AG08395 (cell line): ENCODE results near the gene CFAP107.

Source experiments
- DNase-seq: peaks from one replicate; pipeline ENCODE4 v3.0.0; 2012; ENCODE audit warnings: mixed read lengths, low spot score

The CFAP107 gene

DNA sequence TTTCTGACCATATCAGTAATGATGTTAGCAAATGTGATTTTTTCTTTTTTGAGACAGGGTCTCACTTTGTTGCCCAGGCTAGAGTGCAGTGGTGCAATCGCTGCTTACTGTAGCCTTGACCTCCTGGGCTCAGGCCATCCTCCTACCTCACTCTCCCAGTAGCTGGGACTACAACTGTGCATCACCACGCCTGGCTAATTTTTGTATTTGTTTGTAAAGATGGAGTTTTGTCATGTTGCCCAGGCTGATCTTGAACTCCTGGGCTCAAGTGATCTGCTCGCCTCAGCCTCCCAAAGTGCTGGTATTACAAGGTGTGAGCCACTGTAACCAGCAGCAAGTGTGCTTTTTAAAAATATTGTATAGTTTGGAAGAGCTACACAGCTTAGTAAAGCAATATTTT lies 4.1 kb upstream of the CFAP107 start:
- no peak for DNase-seq

DNA sequence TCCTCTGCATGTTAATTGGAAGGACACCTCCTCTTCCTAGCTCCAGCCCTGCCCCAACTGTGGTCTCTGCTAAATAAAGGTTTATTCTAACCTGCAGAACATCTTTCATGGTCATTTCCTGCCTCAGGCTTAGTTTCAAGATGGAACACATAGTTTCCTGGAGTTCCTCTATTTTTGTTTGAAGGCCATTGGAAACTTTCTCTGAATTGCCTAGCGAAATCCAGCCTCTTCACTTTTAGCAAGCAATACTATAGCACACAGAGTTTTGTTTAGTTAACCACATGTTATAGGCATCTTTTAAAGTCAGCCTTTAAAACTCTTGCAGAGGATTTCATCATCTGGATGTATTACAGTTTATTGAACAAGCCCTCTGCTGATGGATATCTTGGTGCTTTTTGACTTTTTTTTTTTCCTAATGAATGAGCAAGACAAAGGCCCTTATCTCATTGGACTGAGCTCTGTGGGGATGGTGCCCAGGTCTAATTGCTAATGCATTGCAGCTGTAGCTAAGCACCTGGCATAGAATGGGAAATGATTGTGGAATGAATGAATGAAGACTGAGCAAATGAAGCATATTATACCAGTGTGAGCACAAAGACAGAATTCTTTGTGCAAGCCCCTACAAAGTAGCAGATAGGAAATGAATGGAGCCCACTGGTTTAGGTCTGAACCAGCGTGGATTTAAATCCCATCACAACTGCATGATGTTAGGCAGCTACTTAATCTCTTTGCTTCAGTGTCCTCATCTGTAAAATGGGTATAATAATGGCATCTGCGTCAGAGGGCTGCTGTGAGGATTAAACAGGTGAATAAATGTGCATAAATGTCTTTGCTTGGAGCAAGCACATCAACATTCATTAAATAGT lies 641 bp upstream of the CFAP107 start:
- no peak for DNase-seq

DNA sequence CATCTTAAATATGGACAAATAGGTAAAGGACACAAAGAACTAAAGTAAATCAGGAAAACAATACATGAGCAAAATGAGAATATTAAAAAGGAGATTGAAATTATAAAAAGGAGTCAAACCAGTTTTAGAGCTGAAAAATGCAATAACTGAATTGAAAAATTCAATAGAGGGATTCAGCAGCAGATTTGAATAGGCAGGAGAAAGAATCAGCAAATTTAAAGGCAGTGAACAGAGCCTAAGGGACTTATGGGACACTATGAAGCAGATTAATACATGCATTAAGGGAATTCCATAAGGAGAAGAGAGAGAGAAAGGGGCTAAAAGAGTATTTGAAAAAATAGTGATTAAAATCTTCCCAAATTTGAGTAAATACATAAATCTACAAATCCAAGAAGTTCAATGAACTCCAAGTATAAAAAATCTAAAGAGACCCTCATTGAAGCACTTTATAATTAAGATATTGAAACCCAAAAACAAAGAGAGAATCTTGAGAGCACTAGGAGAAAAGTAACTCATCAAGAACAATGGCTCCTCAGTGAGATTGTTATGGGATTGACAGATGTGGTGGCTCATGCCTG lies 2.9 kb downstream of the CFAP107 start:
- DNase-seq = no peak

DNA sequence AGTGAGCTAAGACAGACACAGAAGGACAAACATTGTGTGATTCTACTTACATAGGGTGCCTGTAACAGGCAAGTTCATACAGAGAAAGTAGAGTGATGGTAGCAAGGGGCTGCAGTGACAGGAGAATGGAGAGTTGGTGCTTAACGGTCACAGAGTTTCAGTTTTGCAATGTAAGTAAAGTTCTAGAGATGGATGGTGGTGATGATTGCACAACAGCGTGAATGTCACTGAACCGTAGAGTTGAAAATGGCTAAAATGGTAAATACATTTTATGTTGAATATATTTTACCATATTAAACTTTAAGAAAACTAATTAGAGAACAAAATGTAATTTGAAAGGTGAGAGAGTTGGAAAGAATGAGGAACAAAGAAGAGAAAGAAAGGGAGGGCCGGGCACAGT lies 8.7 kb downstream of the CFAP107 start:
- no peak for DNase-seq

DNA sequence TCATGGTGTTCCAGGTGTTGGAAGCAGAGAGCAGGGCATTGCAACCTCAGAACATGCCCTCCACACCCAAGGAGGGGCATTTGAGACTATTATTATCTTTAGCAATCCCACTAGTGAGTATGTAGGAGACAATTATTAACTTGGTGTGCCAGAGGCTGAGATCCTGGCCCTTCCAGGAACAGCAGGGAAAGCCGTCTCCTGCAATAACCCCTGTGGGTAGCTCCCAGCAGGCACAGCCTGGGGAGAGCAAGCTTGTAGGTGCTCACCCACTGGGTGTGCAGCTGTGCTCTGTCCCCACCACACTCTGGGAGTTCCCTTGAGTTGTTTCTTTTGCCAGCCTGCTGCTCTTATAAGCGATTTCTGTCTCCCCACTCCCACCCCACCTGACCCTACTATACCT lies 10.3 kb downstream of the CFAP107 start:
- no peak for DNase-seq

DNA sequence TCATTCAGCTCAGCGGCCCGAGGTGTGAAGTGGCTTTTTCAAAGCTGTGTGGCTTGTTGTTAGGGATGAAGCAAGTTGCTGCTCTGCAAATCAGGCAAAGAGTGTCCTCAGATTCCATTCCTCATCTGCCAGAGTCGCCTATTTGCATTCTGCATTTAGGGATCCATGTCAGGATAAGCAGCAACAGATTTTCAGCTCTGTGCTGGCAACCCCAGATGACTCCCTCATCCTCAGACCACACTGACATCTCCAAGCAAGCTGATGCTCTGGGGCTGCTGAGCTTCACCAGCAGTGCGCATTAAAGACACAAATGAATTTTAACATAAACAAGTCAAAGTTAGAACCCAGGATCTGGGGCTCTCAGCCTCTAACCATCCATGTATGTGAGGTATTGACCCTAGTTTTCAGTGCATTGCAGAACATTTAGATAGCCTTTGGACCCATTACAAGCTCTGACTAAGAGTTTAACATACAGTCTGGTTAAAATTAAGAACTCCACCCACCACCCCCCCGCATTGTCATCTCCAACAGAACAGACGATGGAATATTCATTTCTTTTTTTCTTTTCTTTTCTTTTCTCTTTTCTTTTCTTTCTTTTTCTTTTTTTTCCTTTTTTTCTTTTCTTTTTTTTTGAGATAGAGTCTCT lies 10.9 kb downstream of the CFAP107 start:
- DNase-seq = peak; percentile 52

DNA sequence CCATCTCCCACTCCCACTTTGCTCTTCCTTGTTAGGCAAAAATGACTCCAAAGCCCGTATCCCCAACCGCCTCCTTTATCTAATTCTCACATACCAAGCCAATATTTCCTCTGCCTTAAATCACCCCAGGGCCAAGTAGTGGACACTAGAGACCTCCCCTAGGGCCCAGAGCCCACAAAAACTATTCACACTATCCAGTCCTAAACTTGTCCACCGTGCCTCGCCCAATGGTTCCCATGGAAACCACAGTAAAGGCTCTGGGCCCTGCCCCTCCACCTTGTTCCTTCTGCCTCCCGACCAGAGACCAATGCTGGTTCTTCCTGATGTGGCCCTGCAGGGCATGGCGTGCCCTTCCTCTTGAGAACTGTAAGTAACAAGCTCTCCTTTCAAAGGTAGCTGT lies 11.8 kb downstream of the CFAP107 start:
- no peak for DNase-seq

DNA sequence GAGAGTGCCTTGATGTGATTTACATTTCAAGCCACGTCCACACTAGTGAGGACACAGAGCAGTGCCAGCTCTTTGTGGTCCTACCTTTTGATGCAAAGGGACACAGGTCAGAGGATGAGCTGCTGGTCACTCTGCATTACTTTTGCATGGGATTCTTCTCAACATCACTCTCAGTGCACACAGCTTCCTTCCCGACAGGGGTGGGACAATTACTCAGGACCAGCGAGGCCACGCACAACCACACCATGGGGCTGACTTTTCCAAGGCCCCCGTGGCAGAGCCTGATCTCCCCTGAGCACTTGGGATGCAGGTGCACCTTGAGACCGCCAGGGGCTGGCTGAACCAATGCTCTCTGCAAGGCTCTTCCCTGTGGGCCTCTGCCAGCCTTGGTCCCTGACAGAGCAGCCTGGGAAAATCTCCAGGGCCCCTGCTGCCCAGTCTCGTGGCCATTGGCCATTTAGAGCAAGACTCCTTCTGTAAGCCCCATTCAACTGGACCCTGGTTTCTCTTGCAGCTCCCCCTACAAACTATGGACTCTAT lies 14.3 kb downstream of the CFAP107 start:
- DNase-seq = no peak

DNA sequence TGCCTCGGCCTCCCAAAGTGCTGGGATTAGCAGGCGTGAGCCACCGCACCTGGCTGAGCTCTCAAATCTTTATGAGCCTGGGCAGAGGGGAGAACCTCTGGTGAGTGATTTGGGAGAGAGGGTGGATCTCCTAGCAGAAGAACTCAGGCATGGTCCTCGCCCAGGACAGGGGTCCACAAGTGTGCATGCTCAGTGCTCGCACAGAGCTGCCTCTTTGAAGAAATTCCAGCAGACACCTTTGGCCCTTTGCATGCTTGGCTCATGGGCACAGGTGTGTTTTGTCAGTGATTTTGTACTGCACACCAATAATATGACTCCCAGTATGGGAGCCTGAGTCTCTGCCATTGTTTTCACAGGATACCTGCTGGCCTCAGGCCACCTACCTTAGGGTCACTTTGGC lies 15.8 kb downstream of the CFAP107 start:
- DNase-seq = no peak

DNA sequence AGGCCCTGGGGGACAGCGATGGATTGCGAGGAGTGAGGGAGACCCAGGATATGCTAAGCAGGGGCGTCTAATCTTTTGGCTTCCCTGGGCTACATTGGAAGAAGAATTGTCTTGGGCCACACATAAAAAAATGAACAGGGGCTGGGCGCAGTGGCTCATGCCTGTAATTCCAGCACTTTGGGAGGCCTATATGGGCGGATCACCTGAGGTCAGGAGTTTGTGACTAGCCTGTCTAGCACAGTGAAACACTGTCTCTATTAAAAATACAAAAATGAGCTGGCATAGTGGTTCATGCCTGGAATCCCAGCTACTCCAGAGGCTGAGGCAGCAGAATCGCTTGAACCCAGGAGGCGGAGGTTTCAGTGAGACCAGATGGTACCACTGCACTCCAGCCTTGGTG lies 16.8 kb downstream of the CFAP107 start:
- no peak for DNase-seq

DNA sequence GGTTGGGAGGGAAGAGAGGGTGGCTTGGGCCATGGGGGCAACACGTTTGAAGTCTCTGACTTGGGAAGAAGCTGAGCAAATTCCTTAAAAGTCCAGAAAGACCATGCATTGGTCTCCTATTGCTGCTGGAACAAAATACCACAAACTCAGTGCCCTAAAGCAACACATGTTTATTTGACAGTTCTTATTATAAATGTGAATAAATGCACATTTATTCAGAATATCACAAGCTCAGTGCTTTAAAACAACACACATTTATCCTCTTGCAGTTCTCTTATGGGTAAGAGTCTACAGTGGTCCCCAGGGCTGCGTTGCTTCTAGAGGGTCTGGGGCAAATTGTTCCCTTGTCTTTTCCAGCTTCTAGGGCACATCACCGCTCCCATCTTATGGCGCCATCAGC lies 17.5 kb downstream of the CFAP107 start:
- DNase-seq = no peak

DNA sequence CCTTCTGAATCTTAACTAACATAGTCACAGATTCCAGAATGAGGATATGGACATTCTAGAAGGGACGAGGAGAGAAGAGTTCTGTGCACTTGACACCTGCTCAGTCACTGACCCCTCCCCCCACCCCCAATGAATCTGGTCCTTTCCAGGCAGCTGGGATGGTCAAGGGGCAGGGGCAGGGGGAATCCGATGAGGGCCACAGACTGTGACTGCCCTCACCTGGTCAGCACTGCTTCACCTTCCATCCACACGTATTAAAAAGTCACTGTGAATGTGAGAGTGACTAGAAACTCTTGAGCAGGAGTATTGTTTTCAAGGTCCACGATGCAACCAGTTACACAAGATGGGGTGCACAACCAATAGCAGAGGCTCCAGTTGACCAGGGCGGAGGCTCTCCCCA lies 18.0 kb downstream of the CFAP107 start:
- no peak for DNase-seq

DNA sequence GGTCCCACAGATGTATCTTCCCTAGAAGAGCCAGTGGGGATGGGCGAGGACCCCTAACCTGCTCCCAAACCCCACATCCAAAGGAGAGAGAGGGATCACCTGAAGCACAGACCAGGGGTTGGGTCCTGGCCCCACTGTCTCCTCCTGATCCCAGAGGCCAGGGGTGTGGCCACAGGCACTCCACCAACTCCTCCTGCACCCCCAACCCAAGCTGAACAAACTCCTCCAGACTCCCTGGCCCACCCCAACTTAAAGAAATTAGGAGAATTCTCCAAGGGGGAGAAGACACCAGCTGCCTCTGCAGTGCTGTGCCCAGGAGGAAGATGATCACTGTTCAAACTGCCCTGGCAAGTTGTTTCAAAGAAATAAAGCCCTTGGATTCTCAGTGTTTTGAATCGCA lies 23.0 kb downstream of the CFAP107 start:
- DNase-seq = no peak

DNA sequence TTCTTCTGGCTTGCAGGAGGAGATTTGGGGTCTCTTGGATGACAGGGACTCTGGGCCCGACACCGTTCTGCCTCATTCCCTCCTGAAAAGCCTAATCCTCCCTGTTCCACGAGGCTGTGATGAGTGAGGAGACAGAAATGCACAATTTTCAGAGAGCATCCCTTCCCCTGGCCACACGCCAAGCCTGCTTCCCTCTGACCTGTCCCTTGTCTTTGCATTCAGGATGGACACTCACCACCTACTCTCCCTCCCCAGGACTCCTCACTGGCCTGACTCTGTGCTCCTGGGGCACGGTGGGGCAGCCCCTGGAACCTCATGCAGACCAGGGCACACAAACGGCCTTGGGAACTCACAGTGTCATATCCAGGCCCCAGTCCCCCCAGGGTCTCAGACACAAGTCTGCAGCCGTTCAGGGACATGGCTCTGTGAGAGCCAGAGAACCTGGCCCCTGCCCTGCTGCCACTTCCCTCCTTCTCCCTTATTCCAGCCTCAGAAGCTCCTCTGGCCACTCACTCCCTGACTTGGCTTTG lies 24.0 kb downstream of the CFAP107 start:
- DNase-seq = no peak

DNA sequence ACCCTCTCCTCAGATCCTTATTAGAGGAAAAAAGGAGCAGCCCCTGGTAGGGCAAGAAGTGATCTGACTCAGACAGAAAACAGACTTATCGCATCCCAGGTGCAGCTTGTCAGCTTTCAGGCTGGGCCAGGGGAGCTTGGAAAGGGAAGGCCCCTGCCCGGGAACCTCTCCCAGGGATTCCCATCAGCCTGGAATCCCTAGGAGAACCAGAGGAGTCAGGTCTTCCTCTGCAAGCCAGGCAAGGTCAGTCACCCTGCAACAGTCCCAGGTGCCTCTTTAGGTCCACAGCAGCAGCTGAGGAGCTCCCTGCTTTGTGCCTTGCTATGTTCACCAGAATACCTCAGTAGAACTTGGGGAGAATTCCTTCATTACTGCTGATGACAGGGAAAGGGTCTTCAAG lies 24.6 kb downstream of the CFAP107 start:
- DNase-seq = no peak

DNA sequence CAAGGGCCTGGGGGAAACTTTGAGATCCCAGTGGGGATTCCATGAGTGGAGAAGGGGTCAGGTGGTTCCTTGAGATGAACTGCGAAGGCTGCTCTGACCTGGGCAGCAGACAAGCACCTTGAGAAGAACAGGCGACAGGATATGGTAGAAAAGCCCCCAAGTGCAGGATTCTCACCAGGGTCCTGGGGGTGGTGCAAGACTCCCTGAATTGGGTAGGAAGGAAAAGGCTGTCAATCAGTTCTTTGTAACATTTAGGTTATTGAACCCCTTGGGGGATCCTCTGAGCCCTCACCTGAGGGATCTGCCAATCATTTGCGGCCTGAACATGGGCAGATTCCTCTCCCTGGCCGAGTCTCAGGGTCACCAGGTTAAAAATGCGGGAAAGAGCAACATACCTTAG lies 25.2 kb downstream of the CFAP107 start:
- DNase-seq = no peak

DNA sequence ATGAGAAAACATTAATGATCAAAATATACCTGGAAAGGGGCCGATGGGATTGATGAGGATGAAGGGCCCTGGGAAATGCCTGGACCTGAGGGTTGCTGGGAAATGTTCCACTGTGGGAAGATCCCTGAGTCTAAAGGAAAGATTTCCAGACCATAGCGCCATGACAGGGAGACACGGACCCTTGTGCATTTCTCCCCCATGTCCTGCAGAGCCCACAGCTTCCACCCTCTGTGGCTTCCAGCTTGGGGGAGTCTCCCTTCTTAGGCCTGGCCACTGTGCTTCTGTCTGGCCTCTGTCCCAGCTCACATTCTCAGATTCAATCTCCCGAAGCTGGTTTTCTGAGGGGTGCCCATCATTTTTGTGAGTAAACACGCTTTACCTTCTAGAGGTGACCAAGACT lies 26.5 kb downstream of the CFAP107 start:
- no peak for DNase-seq

DNA sequence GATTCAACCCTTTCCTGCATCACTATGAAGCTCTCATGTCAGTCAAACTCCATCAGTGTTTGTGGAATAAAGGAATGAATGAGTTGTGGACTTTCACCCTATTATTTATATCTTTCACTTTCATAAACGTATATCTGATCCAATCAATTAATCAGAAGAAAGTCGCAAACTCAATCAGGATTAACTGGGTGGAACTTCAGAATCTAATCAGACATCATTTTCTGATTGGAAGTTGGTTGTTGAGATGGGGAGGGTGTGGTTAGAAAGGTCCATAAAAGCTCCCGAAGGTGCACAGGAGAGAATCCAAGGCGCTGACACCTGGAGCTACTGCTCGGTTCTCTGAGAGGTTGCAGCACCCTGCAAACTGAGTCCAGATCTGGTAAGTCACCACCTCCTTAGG lies 27.4 kb downstream of the CFAP107 start, which contains the start of gene PRAMEF12:
PRAMEF12 (plus strand) TSS at position 301 of the 400 bp plus-strand sequence. CDS start 1,130 bp downstream, outside the sequence.
- DNase-seq = no peak

DNA sequence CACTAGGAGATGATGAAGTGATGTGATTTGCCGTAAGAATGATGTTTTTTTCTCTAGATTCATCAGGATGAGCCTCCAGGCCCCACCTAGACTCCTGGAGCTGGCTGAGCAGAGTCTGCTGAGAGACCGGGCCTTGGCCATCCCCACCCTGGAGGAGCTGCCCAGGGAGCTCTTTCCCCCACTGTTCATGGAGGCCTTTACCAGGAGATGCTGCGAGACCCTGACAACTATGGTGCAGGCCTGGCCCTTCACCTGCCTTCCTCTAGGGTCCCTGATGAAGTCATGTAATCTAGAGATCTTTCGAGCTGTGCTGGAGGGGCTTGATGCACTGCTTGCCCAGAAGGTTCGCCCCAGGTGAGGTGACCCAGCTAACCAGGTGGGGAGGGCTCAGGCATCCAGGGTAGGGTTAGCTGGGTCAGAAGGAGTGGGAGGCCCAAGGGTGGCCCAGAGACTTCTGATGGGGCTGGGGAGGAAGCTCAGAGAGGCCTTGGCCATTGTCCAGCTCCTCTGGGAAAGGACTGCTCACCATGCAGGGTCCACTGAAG lies 28.9 kb downstream of the CFAP107 start:
- no peak for DNase-seq

DNA sequence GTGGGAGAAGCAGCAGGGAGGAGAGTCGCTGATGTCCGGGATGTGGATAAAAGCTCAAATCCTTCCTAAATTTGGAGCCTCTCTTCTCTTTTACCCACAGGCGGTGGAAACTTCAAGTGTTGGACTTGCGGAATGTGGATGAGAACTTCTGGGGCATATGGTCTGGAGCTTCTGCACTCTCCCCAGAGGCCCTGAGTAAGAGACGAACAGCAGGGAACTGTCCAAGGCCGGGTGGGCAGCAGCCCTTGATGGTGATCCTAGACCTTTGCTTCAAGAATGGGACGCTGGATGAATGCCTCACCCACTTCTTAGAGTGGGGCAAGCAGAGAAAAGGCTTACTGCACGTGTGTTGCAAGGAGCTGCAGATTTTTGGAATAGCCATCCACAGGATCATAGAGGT lies 29.4 kb downstream of the CFAP107 start:
- DNase-seq = no peak

DNA sequence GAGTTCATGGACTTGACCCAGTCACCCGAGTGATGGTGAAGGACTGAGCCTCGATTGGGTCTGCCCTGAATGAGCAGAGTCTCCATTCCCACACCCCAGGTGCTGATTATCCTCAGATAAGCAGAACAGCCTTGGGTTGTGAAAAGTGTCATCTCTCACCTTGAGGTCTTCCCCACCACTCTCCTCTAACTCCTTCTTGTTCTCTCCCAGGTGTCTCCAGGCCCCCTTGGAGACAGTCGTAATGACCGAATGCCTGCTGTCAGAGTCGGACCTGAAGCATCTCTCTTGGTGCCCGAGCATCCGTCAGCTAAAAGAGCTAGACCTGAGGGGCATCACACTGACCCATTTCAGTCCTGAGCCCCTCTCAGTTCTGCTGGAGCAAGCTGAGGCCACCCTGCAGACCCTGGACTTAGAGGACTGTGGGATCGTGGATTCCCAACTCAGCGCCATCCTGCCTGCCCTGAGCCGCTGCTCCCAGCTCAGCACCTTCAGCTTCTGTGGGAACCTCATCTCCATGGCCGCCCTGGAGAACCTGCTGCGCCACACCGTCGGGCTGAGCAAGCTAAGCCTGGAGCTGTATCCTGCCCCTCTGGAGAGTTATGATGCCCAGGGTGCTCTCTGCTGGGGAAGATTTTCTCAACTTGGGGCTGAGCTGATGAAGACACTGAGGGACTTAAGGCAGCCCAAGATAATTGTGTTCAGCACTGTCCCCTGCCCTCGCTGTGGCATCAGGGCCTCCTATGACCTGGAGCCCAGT lies 31.0 kb downstream of the CFAP107 start:
- DNase-seq = no peak

DNA sequence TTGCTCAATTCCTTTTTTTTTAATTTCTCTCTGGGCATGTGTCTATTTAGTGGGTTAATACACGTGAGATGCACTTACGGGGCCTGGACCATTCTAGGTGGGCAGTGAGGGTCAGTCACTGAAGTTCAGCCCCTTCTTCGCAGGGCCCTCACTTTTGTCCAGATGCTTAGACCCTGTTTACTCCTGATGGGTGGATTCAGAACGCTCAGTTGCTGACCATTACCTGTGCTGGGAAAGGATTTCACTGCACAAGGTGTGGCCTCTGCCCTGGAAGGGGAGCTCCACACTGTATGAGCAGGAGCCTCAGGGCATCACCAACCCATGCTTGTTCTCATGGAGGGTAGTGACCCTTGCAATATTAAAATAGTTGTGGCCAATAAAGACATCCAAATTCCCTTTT lies 32.1 kb downstream of the CFAP107 start:
- DNase-seq = no peak
